CD4-positive, alpha-beta memory T cell (primary cell): Measurements from ENCODE around the gene SYNRG. TPM values are rescaled to one million over a fixed set of nuclear protein-coding genes. Genes with fewer than 3 reads are reported as not detected.
"Not testable (repeated sequence)": the region's sequence is repeated elsewhere in the genome, so short reads cannot be mapped to it uniquely, and the experiment has no call there.

Experiments
- CTCF ChIA-PET: fragments of 350-600 bp; sonication (Branson Sonifier 250); formaldehyde crosslinking; loops from one replicate; lab custom pipeline; 2021; ENCODE audit warnings: inconsistent platforms; ENCODE audit not compliant: partially characterized antibody; lab: Charles Lee
- POLR2A ChIA-PET: fragments of 350-600 bp; sonication (Branson Sonifier 250); formaldehyde crosslinking; loops from one replicate; lab custom pipeline; 2021; ENCODE audit not compliant: partially characterized antibody; lab: Charles Lee
- DNase-seq, 5 donors: peaks; one replicate each; pipeline versions ENCODE4 v3.0.0 to v3.0.0-alpha.2; 2020 to 2022; ENCODE audit warnings: mixed read lengths in 1 of 5
- H3K27ac ChIP-seq: one replicate; pipeline ENCODE4 v1.7.0; 2013; ENCODE audit warnings: low read depth, low read length
- H3K27me3 ChIP-seq: 2 replicates; pipeline ENCODE4 v1.7.0; 2013; ENCODE audit warnings: mild to moderate bottlenecking, low read length, moderate library complexity; ENCODE audit not compliant: insufficient read depth
- H3K36me3 ChIP-seq: 2 replicates; pipeline ENCODE4 v1.7.0; 2013; ENCODE audit warnings: mild to moderate bottlenecking, low read length, moderate library complexity; ENCODE audit not compliant: insufficient read depth
- H3K4me1 ChIP-seq: 2 replicates; pipeline ENCODE4 v1.7.0; 2013; ENCODE audit warnings: mild to moderate bottlenecking, low read length, moderate library complexity; ENCODE audit not compliant: insufficient read depth
- H3K4me3 ChIP-seq, 2 donors: one replicate each; pipeline ENCODE4 v1.7.0; 2013; ENCODE audit warnings: low read length in 2 of 2, mild to moderate bottlenecking in 1 of 2
- H3K9me3 ChIP-seq, 2 donors: one replicate each; pipeline ENCODE4 v1.7.0; 2013; ENCODE audit warnings: low read length in 2 of 2, control low read depth in 1 of 2; ENCODE audit not compliant: control insufficient read depth in 1 of 2
- H3K27ac Mint-ChIP-seq, 7 donors: one replicate each; pipeline ENCODE4 v1.8.0; 2020 to 2021; ENCODE audit warnings: mixed read lengths in 7 of 7, mild to moderate bottlenecking in 6 of 7, inconsistent platforms in 3 of 7, moderate library complexity in 3 of 7
- H3K27me3 Mint-ChIP-seq, 2 donors: one replicate each; pipeline ENCODE4 v1.8.0; 2020 to 2021; ENCODE audit warnings: mixed read lengths in 2 of 2
- H3K36me3 Mint-ChIP-seq, 2 donors: one replicate each; pipeline ENCODE4 v1.8.0; 2020 to 2021; ENCODE audit warnings: mixed read lengths in 2 of 2, inconsistent platforms in 1 of 2, mild to moderate bottlenecking in 1 of 2
- H3K4me1 Mint-ChIP-seq, 4 donors: one replicate each; pipeline ENCODE4 v1.8.0; 2020 to 2021; ENCODE audit warnings: mixed read lengths in 4 of 4, mild to moderate bottlenecking in 1 of 4
- H3K4me3 Mint-ChIP-seq, 8 donors: one replicate each; pipeline ENCODE4 v1.8.0; 2020 to 2021; ENCODE audit warnings: mixed read lengths in 8 of 8, mild to moderate bottlenecking in 7 of 8, moderate library complexity in 6 of 8, inconsistent platforms in 3 of 8
- H3K9me3 Mint-ChIP-seq, 8 donors: one replicate each; pipeline ENCODE4 v1.8.0; 2020 to 2021; ENCODE audit warnings: mixed read lengths in 8 of 8, mild to moderate bottlenecking in 5 of 8, inconsistent platforms in 3 of 8, moderate library complexity in 1 of 8
- intact Hi-C: fragments of 100-400 bp; cut with micrococcal nuclease; formaldehyde crosslinking; loops from one replicate; pipeline ENCODE4 v1.15.1; 2023
- polyA plus RNA-seq, 2 donors: library from polyadenylated mRNA; unstranded; fragments of 300-500 nt; fragmentation: Illumina TruSeq; gene quantifications; one replicate each; pipeline ENCODE4 v1.2.3, GENCODE V29; 2021
- total RNA-seq, 2 experiments: library from RNA; stranded (reverse); gene quantifications; one replicate each; pipeline ENCODE4 v1.2.3, GENCODE V29; 2021

SYNRG gene
- total and polyA plus RNA-seq, 4 experiments from 2014 or later: 34.2 to 148 (median 116) TPM

DNA sequence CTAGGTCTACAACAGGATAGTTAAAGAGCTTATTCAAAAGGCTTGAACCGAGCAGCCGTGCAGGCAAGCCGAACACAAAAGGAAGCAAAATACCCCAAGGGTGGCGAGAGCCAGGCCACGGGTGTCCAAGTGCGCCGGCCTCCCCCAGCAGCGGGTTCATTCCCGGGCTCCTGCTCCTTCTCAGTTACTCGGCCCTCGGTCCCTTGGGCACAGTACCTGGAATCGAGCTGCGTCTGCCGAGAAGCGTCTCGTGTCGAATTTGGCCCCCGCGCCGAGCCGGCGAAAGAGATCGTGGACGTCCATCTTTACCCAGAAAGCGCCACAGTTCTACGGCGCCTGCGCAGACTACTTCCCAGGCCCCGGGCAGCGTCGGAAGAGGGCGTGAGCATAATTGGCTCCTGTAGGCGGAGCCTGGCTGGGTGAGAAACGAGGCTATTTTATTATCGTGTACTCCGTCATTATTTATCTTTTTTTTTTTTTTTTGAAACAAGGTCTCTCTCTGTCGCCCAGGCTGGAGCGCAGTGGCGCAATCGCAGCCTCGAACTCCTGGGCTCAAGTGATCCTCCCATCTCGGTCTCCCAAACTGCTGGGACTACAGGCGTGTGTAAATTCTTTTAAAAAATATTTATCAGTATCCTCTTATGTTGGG, 34.0 kb upstream of the SYNRG start, which contains the start of gene DDX52:
Gene DDX52, minus strand, starts transcription at position 329 of the 649 bp plus-strand sequence. Its CDS starts 26 bp downstream, at position 303.
- peaks cover 25 to 42% (median 31%) of the 10 kb centered on the region in 4 donors for H3K4me1 Mint-ChIP-seq
- peak within 1 kb of the TSS; percentile 84 for H3K27ac ChIP-seq
- POLR2A ChIA-PET: interaction anchor here (0.6 to 1.7 kb wide), 3 partner anchors 34 to 117 kb away, joined by 3 to 8 read pairs (median 4); partner anchors contain the start of gene SYNRG

DNA sequence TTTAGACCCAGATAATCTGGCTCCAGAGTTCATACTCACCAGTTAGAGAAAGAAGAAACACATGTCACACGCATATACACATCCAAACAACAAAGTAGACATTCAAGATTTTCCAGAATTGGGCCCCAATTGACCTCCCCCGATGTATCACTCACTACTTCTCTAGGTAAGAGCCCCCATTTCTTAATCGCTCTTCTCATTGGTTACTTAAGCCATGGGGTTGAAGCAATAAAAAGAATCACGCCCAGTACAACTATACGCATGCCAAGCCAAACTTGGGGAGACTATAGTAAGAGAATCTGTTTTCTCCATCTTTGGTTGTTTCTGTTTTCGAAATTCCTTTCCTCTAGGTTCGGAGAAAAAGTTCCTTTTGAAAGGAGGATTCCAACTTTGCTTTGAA, 33.5 kb upstream of the SYNRG start:
- Mint-ChIP-seq H3K9me3 (no peaks in the 10 kb centered on the region), H3K4me3 (peak overlapping the region; percentile 93 to 97 (median 96)), H3K27me3 (peaks cover 15 to 21% of the 10 kb centered on the region in 2 donors), H3K36me3 (peaks cover 16 to 28% of the 10 kb centered on the region in 2 donors), H3K27ac (peak overlapping the region; percentile 84 to 96 (median 95)), H3K4me1 (peaks cover 27 to 42% (median 33%) of the 10 kb centered on the region in 4 donors)
- Histone ChIP-seq H3K27ac (peak overlapping the region; percentile 84), H3K4me1 (peaks cover 28% of the 10 kb centered on the region), H3K9me3 (no peaks in the 10 kb centered on the region), H3K36me3 (peaks cover 5% of the 10 kb centered on the region), H3K27me3 (peaks cover 13% of the 10 kb centered on the region), H3K4me3 (peak overlapping the region; percentile 90 to 94)
- intact Hi-C loops: loop anchor here (1.0 kb wide), 1 partner anchor 33 kb away; the partner anchor contains the start of gene SYNRG
- CTCF ChIA-PET: interaction anchor here (0.7 kb wide), 1 partner anchor 34 kb away, joined by 3 read pairs; the partner anchor contains the start of gene SYNRG
- POLR2A ChIA-PET: interaction anchor here (0.6 to 1.7 kb wide), 2 partner anchors 33 to 117 kb away, joined by 3 to 8 read pairs; partner anchors contain the start of gene SYNRG
- peak in 2 of 5 donors; percentile 7 to 11 for DNase-seq

More for the DNA sequence above, 34.0 kb upstream of the SYNRG start, which contains the start of gene DDX52:
- H3K27me3 ChIP-seq: peaks cover 13% of the 10 kb centered on the region
- Mint-ChIP-seq H3K9me3 (no peaks in the 10 kb centered on the region), H3K27me3 (peaks cover 19 to 27% of the 10 kb centered on the region in 2 donors), H3K4me3 (peak within 1 kb of the TSS; percentile 93 to 97 (median 96)), H3K36me3 (peaks cover 14 to 23% of the 10 kb centered on the region in 2 donors), H3K27ac (peak within 1 kb of the TSS; percentile 84 to 96 (median 95))
- DNase-seq: peak; percentile 86 to 91 (median 88)
- CTCF ChIA-PET: interaction anchor here (0.7 to 2.2 kb wide), 2 partner anchors 34 kb away, joined by 3 to 4 read pairs; partner anchors contain the start of gene SYNRG
- peaks cover 28% of the 10 kb centered on the region for H3K4me1 ChIP-seq
- intact Hi-C loops: loop anchor here (1.0 kb wide), 1 partner anchor 34 kb away; the partner anchor contains the start of gene SYNRG
- H3K36me3 ChIP-seq: peaks cover 5% of the 10 kb centered on the region
- no peaks in the 10 kb centered on the region for H3K9me3 ChIP-seq
- H3K4me3 ChIP-seq: peak within 1 kb of the TSS; percentile 90 to 94

DNA sequence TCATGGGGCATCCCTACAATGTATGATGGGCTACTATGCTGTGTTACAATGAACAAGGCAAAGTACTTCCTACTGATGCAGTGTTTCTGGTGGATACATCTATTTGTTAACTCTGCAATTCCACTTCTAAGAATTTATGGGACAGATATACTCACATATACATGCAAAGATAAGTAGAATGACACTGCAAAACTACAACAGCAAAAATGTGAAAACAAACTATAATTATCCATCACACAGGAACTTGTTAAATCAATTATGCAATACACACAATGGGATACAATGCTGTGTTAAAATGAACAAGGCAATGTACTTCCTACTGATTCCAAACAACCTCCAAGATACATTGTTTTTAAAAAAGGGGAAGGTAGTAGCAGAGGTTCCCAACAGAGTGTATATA, 30.8 kb upstream of the SYNRG start:
- Histone ChIP-seq H3K27me3 (peaks cover 6% of the 10 kb centered on the region), H3K4me3 (no peak overlapping the region), H3K4me1 (peaks cover 28% of the 10 kb centered on the region), H3K9me3 (no peaks in the 10 kb centered on the region), H3K36me3 (peaks cover 16% of the 10 kb centered on the region), H3K27ac (no peak overlapping the region)
- no peak for DNase-seq
- intact Hi-C loops: no loop called here
- ChIA-PET POLR2A (no interaction called here), CTCF (interaction anchor here (1.2 kb wide), 1 partner anchor 109 kb away, joined by 3 read pairs; no protein-coding TSS in a partner anchor)
- Mint-ChIP-seq H3K27me3 (peaks cover 3 to 8% of the 10 kb centered on the region in 2 donors), H3K4me1 (peaks cover 31 to 47% (median 35%) of the 10 kb centered on the region in 4 donors), H3K4me3 (peak overlapping the region in 2 of 8 donors; percentile 11 to 54), H3K36me3 (peaks cover 27 to 51% of the 10 kb centered on the region in 2 donors), H3K27ac (no peak overlapping the region), H3K9me3 (no peaks in the 10 kb centered on the region)

DNA sequence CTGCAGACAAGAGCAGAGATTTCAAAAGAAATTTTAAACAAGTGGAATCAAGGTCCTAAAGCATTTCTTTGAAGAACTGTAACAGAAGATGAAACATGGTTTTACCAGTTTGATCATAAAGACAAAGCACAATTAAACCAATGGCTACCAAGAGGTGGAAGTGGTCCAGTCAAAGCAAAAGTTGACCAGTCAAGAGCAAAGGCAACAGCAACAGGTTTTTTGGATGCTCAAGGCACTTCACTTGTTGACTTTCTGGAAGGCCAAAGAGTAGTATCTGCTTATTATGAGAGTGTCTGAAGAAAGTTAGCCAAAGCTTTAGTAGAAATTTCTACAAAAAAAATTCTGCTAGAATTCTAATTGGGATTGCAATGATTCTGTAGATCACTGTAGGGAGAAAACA, 28.7 kb upstream of the SYNRG start:
- Mint-ChIP-seq H3K27me3 (no peaks in the 10 kb centered on the region), H3K27ac (no peak overlapping the region), H3K4me1 (peaks cover 27 to 42% (median 28%) of the 10 kb centered on the region in 4 donors), H3K36me3 (peaks cover 27 to 51% of the 10 kb centered on the region in 2 donors), H3K4me3 (no peak overlapping the region), H3K9me3 (no peaks in the 10 kb centered on the region)
- Histone ChIP-seq H3K9me3 (no peaks in the 10 kb centered on the region), H3K27me3 (no peaks in the 10 kb centered on the region), H3K36me3 (peaks cover 16% of the 10 kb centered on the region), H3K4me1 (peaks cover 22% of the 10 kb centered on the region), H3K27ac (no peak overlapping the region), H3K4me3 (no peak overlapping the region)
- intact Hi-C loops: no loop called here
- ChIA-PET POLR2A (no interaction called here), CTCF (no interaction called here)
- DNase-seq: no peak

DNA sequence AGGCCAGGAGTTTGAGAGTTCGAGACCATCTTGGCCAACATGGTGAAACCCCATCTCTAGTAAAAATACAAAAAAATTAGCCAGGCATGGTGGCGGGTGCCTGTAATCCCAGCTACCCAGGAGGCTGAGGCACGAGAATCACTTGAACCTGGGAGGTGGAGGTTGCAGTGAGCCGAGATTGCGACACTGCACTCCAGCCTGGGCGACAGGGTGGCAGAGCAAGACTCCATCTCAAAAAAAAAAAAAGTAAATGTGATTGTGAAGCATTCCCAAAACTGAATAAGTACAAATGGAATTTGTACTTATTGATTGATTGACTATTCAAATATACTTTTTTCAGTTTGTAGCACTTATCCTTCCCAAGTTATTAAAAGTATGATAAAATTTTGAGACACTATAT, 7.2 kb upstream of the SYNRG start:
- H3K9me3 Mint-ChIP-seq: not testable (repeated sequence)
- peaks cover 32% of the 10 kb centered on the region for H3K36me3 ChIP-seq

DNA sequence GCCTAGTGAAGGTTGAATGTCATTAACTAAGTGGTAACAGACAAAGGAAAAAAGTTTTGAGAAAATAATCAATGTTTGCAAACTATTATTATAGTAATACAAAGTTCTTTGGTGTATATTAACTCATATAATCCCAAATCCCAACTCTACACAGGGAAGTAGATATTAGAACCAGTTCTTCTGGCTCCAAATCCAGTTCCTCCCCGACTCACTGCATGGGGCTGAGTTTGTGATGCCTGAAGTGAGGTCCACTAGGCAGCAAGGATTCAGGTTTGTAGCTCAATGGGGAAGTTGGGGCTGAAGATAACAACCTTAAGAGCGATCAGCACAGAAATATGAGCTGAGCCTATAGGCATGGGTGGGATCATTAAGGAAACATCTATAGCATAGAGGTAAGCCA, 5.6 kb upstream of the SYNRG start:
- intact Hi-C loops: no loop called here
- no peak overlapping the region for H3K4me3 Mint-ChIP-seq
- H3K9me3 Mint-ChIP-seq: no peaks in the 10 kb centered on the region
- H3K4me1 Mint-ChIP-seq: peaks cover under 1 to 3% (median 1%) of the 10 kb centered on the region in 4 donors
- no peak overlapping the region for H3K4me3 ChIP-seq
- H3K36me3 ChIP-seq: peaks cover 20% of the 10 kb centered on the region
- H3K36me3 Mint-ChIP-seq: peaks cover 13 to 33% of the 10 kb centered on the region in 2 donors
- H3K27ac ChIP-seq: no peak overlapping the region
- H3K9me3 ChIP-seq: no peaks in the 10 kb centered on the region
- peak overlapping the region in 1 of 7 donors; percentile 3 for H3K27ac Mint-ChIP-seq
- POLR2A ChIA-PET: interaction anchor here (0.9 kb wide), 1 partner anchor 9 kb away, joined by 3 read pairs; no protein-coding TSS in a partner anchor
- no peaks in the 10 kb centered on the region for H3K27me3 Mint-ChIP-seq
- peaks cover 3% of the 10 kb centered on the region for H3K4me1 ChIP-seq
- H3K27me3 ChIP-seq: no peaks in the 10 kb centered on the region
- CTCF ChIA-PET: no interaction called here
- DNase-seq: no peak

More for the DNA sequence above, 7.2 kb upstream of the SYNRG start:
- Mint-ChIP-seq H3K36me3 (peaks cover 25 to 48% of the 10 kb centered on the region in 2 donors), H3K27ac (peak overlapping the region in 1 of 7 donors; percentile 45)
- H3K4me1 Mint-ChIP-seq, H3K4me3 ChIP-seq, H3K27me3 ChIP-seq, POLR2A ChIA-PET, H3K4me1 ChIP-seq, DNase-seq, intact Hi-C loops, H3K27me3 Mint-ChIP-seq, H3K4me3 Mint-ChIP-seq, H3K9me3 ChIP-seq, H3K27ac ChIP-seq, CTCF ChIA-PET: not testable (repeated sequence)

DNA sequence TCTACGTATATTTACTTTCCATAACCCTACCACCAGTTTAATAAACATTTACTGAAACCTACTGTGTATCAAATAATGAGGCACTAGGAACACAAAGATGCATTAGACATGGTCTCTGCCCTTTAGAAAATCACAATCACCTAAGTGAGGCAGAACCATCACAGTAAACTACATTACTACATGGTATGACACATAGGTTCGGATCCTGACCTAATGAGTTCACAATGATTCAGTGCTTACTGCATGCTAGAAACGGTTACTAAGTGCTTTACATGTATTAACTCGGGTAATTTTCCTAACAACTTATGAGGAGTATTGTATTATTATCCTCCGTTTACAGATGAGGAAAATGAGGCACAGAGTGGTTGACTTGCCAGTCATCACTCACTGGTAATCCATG, 5.2 kb upstream of the SYNRG start:
- Mint-ChIP-seq H3K4me1 (peaks cover 1 to 7% (median 5%) of the 10 kb centered on the region in 4 donors), H3K27me3 (no peaks in the 10 kb centered on the region), H3K9me3 (no peaks in the 10 kb centered on the region), H3K4me3 (no peak overlapping the region), H3K27ac (no peak overlapping the region), H3K36me3 (peaks cover 13 to 32% of the 10 kb centered on the region in 2 donors)
- CTCF ChIA-PET: no interaction called here
- Histone ChIP-seq H3K4me1 (peaks cover 6% of the 10 kb centered on the region), H3K4me3 (no peak overlapping the region), H3K36me3 (peaks cover 16% of the 10 kb centered on the region), H3K9me3 (no peaks in the 10 kb centered on the region), H3K27ac (no peak overlapping the region), H3K27me3 (no peaks in the 10 kb centered on the region)
- POLR2A ChIA-PET: interaction anchor here (0.9 kb wide), 1 partner anchor 8 kb away, joined by 3 read pairs; no protein-coding TSS in a partner anchor
- intact Hi-C loops: no loop called here
- no peak for DNase-seq
